H1 (cell line): ENCODE results near the gene IRF3. TPM values are rescaled to one million over a fixed set of nuclear protein-coding genes. Genes with fewer than 3 reads are reported as not detected.
A peak's percentile ranks its signal among the peaks of the same experiment; 100 is the strongest.

ENCODE experiments used
- CTCF ChIA-PET: fragments of 300-600 bp; sonication (Branson Sonifier 250); formaldehyde crosslinking; loops from one replicate; lab custom pipeline; 2021; ENCODE audit not compliant: partially characterized antibody; lab: Charles Lee
- POLR2A ChIA-PET: fragments of 300-600 bp; sonication (Branson Sonifier 250); formaldehyde crosslinking; loops from one replicate; lab custom pipeline; 2021; ENCODE audit warnings: inconsistent platforms; ENCODE audit not compliant: partially characterized antibody; lab: Charles Lee
- DNase-seq, 2 experiments: peaks; one replicate each; pipeline versions ENCODE4 v3.0.0 to v3.0.0-alpha.2; 2010 to 2022; ENCODE audit warnings: low spot score in 2 of 2, low read depth in 1 of 2, mixed read lengths in 1 of 2
- FAIRE-seq: peaks from 2 replicates; lab custom pipeline; 2011; peaks lifted over from hg19 to GRCh38; lab: Jason Lieb, UNC
- H2AFZ ChIP-seq: 2 replicates; pipeline ENCODE4 v1.8.1; 2012; ENCODE audit warnings: low read length, inconsistent platforms
- H2AK5ac ChIP-seq: 2 replicates; pipeline ENCODE4 v1.6.1; 2013; ENCODE audit warnings: low read depth, low read length
- H2BK120ac ChIP-seq: replicated peaks from 2 replicates; pipeline ENCODE3; 2013; ENCODE audit warnings: low read depth, low read length, inconsistent platforms
- H2BK12ac ChIP-seq: 2 replicates; pipeline ENCODE4 v1.6.1; 2013; ENCODE audit warnings: low read depth, low read length
- H2BK15ac ChIP-seq: 2 replicates; pipeline ENCODE4 v1.6.1; 2013; ENCODE audit warnings: low read length
- H2BK20ac ChIP-seq: 2 replicates; pipeline ENCODE4 v1.6.1; 2013; ENCODE audit warnings: low read length
- H2BK5ac ChIP-seq: 2 replicates; pipeline ENCODE4 v1.6.1; 2013; ENCODE audit warnings: low read depth, low read length
- H3K14ac ChIP-seq: 2 replicates; pipeline ENCODE4 v1.6.1; 2013; ENCODE audit warnings: inconsistent platforms; ENCODE audit not compliant: insufficient read length
- H3K18ac ChIP-seq: 2 replicates; pipeline ENCODE4 v1.6.1; 2013; ENCODE audit warnings: low read length; ENCODE audit errors: extremely low read depth
- H3K23ac ChIP-seq: 2 replicates; pipeline ENCODE4 v1.6.1; 2013; ENCODE audit warnings: inconsistent platforms; ENCODE audit not compliant: insufficient read length
- H3K23me2 ChIP-seq: 2 replicates; pipeline ENCODE4 v1.6.1; 2013; ENCODE audit warnings: low read depth, low read length
- H3K27ac ChIP-seq: 2 replicates; pipeline ENCODE4 v1.6.1; 2011; ENCODE audit warnings: low read depth, low read length, inconsistent platforms
- H3K27me3 ChIP-seq, 4 experiments: replicated peaks in 1 of 4; 1 replicate in 1 of 4; 2 replicates in 3 of 4; pipeline versions ENCODE4 v1.6.1 to v1.8.1; 2011 to 2013; ENCODE audit warnings: low read length in 3 of 4, mild to moderate bottlenecking in 3 of 4, inconsistent platforms in 2 of 4, mixed read lengths in 2 of 4, moderate library complexity in 1 of 4; ENCODE audit not compliant: control insufficient read depth in 3 of 4, insufficient read depth in 3 of 4; ENCODE audit errors: extremely low read depth in 1 of 4
- H3K36me3 ChIP-seq, 4 experiments: 2 replicates each; pipeline versions ENCODE4 v1.6.1 to v1.8.1; 2011 to 2013; ENCODE audit warnings: mild to moderate bottlenecking in 4 of 4, low read length in 3 of 4, moderate library complexity in 2 of 4, control low read depth in 1 of 4, inconsistent platforms in 1 of 4; ENCODE audit not compliant: insufficient read depth in 4 of 4, control insufficient read depth in 2 of 4
- H3K4ac ChIP-seq: replicated peaks from 2 replicates; pipeline ENCODE3; 2013; ENCODE audit warnings: low read length, low read depth, mixed read lengths, inconsistent platforms; ENCODE audit not compliant: insufficient read length
- H3K4me1 ChIP-seq, 4 experiments: replicated peaks in 1 of 4; 1 replicate in 1 of 4; 2 replicates in 3 of 4; pipeline versions ENCODE4 v1.6.1 to v1.8.1; 2011 to 2013; ENCODE audit warnings: low read length in 3 of 4, inconsistent platforms in 2 of 4, mixed read lengths in 1 of 4; ENCODE audit not compliant: insufficient read depth in 4 of 4, control insufficient read depth in 3 of 4
- H3K4me2 ChIP-seq, 2 experiments: 2 replicates each; pipeline versions ENCODE4 v1.6.1 to v1.8.1; 2011 to 2013; ENCODE audit warnings: low read depth in 2 of 2, low read length in 2 of 2, control low read depth in 1 of 2, inconsistent platforms in 1 of 2, mild to moderate bottlenecking in 1 of 2; ENCODE audit not compliant: insufficient read depth in 1 of 2
- H3K4me3 ChIP-seq, 4 experiments: fragments of 200-600, 300-600 bp in 1 of 4; sonication (generic), shearing (Covaris generic), sonication (Bioruptor Twin) in 1 of 4; 2 replicates each; pipeline versions ENCODE4 v1.5.1 to v1.8.1; 2011 to 2016; ENCODE audit warnings: low read length in 4 of 4, low read depth in 3 of 4, control low read depth in 2 of 4, inconsistent platforms in 2 of 4, mild to moderate bottlenecking in 2 of 4, mixed read lengths in 1 of 4, moderate library complexity in 1 of 4; ENCODE audit not compliant: insufficient read depth in 2 of 4; ENCODE audit errors: extremely low read depth in 1 of 4
- H3K56ac ChIP-seq: replicated peaks from 2 replicates; pipeline ENCODE3; 2013; ENCODE audit warnings: low read depth, mild to moderate bottlenecking, mixed read lengths, low read length, inconsistent platforms; ENCODE audit not compliant: insufficient read length
- H3K79me1 ChIP-seq: 2 replicates; pipeline ENCODE4 v1.6.1; 2013; ENCODE audit warnings: low read depth, low read length, control low read depth
- H3K79me2 ChIP-seq, 2 experiments: 2 replicates each; pipeline versions ENCODE4 v1.6.1 to v1.8.1; 2012 to 2013; ENCODE audit warnings: low read length in 2 of 2, mild to moderate bottlenecking in 2 of 2, inconsistent platforms in 1 of 2; ENCODE audit not compliant: insufficient read depth in 2 of 2, control insufficient read depth in 1 of 2
- H3K9ac ChIP-seq, 4 experiments: replicated peaks in 1 of 4; 1 replicate in 1 of 4; 2 replicates in 3 of 4; pipeline versions ENCODE4 v1.6.1 to v1.8.1; 2011 to 2013; ENCODE audit warnings: low read depth in 3 of 4, low read length in 3 of 4, control low read depth in 2 of 4, mild to moderate bottlenecking in 2 of 4, moderate library complexity in 2 of 4, inconsistent platforms in 1 of 4; ENCODE audit errors: extremely low read depth in 1 of 4
- H3K9me3 ChIP-seq, 2 experiments: 2 replicates each; pipeline versions ENCODE4 v1.6.1 to v1.8.1; 2012 to 2013; ENCODE audit warnings: mild to moderate bottlenecking in 2 of 2, moderate library complexity in 2 of 2, control low read depth in 1 of 2, inconsistent platforms in 1 of 2, low read depth in 1 of 2, low read length in 1 of 2, mixed read lengths in 1 of 2; ENCODE audit not compliant: insufficient read depth in 2 of 2
- H4K20me1 ChIP-seq, 2 experiments: replicated peaks in 1 of 2; 2 replicates each; pipeline versions ENCODE3 to v1.8.1; 2011 to 2013; ENCODE audit warnings: inconsistent platforms in 2 of 2, low read length in 2 of 2, mild to moderate bottlenecking in 1 of 2; ENCODE audit not compliant: insufficient read depth in 2 of 2, control insufficient read depth in 1 of 2
- H4K5ac ChIP-seq: 2 replicates; pipeline ENCODE4 v1.6.1; 2013; ENCODE audit warnings: low read length, low read depth, mixed read lengths, inconsistent platforms; ENCODE audit not compliant: insufficient read length
- H4K8ac ChIP-seq: 2 replicates; pipeline ENCODE4 v1.8.0; 2013; ENCODE audit warnings: mild to moderate bottlenecking, moderate library complexity, low read length, inconsistent platforms; ENCODE audit not compliant: insufficient read depth; ENCODE audit errors: extremely low read depth
- H4K91ac ChIP-seq: replicated peaks from 2 replicates; pipeline ENCODE3; 2013; ENCODE audit warnings: low read length, mixed read lengths, inconsistent platforms; ENCODE audit not compliant: insufficient read length
- GABPA ChIP-seq: IDR thresholded peaks from 2 replicates; pipeline ENCODE4 v1.6.1; 2011; ENCODE audit warnings: mild to moderate bottlenecking, low read length, moderate library complexity, borderline replicate concordance; ENCODE audit not compliant: insufficient read depth
- NANOG ChIP-seq: IDR thresholded peaks from 2 replicates; pipeline ENCODE4 v1.6.1; 2011; ENCODE audit warnings: low read length, low read depth, mild to moderate bottlenecking, inconsistent platforms; ENCODE audit not compliant: insufficient read depth, poor library complexity, severe bottlenecking
- POLR2A ChIP-seq, 2 experiments: IDR thresholded peaks; 1 replicate in 1 of 2; 2 replicates in 1 of 2; pipeline ENCODE4 v1.6.1; 2011; ENCODE audit warnings: low read depth in 2 of 2, low read length in 2 of 2, mild to moderate bottlenecking in 2 of 2; ENCODE audit errors: control extremely low read depth in 1 of 2
- WGBS, 2 experiments: shearing (Covaris generic) in 1 of 2; methylation state at CpG; one replicate each; pipeline versions ENCODE4 v1.1.6 to v1.1.7; 2013 to 2015; ENCODE audit warnings: low lambda C conversion rate in 2 of 2, mixed read lengths in 2 of 2, inconsistent platforms in 1 of 2, low coverage in 1 of 2, missing lambda C conversion rate in 1 of 2; ENCODE audit not compliant: insufficient replicate concordance in 2 of 2, insufficient coverage in 1 of 2, insufficient read length in 1 of 2; ENCODE audit errors: extremely low coverage in 1 of 2, missing lambda C conversion rate in 1 of 2; 5-methylcytosine and 5-hydroxymethylcytosine counted together
- polyA plus RNA-seq, 7 experiments: library from polyadenylated mRNA; depleted of rRNA in 3 of 7; stranded (reverse) in 5 of 7; unstranded in 2 of 7; fragments of >200 nt in 5 of 7; fragments of 200-250 nt in 2 of 7; gene quantifications; 1 replicate in 5 of 7; 2 replicates in 1 of 7; 4 replicates in 1 of 7; pipeline versions ENCODE4 v1.2.1 to v1.2.3, GENCODE V29; 2011 to 2013; ENCODE audit warnings: missing spikeins in 2 of 7, mixed read lengths in 2 of 7
- total RNA-seq: library from RNA; stranded (reverse); fragmentation: NEBNext Ultra II Directional; extraction: Animal tissue kit (Norgen Biotek cat#: 25700); gene quantifications from 2 replicates; pipeline ENCODE4 v1.2.1, GENCODE V29; 2021

The IRF3 gene
- total and polyA plus RNA-seq, 2 of the 8 experiments (the other 6 are each of a cell fraction or from before 2014, with no cell fraction given): 103 to 114 TPM

DNA sequence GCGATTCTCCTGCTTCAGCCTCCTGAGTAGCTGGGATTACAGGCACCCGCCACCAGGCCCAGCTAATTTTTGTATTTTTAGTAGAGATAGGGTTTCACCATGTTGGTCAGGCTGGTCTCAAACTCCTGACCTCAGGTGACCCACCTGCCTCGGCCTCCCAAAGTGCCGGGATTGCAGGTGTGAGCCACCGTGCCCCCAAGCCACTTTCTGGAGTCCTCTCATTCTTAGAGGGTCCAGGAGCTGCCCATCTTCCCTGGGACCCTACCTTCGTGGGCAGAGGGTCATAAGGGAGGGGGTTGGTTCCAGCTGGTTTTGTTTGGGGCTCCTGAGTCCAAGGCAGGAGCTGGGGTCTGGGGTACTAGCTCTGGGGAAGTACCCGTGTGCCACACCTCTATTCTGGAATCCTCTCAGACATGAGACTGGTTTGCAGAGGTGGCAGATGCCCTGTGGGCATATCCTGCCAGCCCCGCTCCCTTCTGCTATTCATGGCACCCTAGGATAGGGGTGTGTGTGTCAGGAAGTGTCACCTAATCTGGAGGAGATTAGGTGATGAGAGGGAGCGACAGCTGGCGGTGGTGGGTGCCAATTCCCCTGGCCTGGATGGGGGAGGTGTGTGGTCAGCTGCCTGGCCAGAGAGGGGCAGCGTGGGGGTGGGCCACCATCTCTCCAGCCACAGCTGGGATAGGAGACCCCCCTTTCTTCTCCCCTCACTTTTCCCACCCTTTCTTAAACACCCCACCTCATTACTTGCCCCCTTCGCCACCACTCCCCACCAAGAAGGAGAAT lies 13.5 kb upstream of the IRF3 start:
- H3K23ac ChIP-seq: no peak overlapping the region
- WGBS, 2 experiments: 81% methylated on average over 12 of the region's 12 CpGs; no CpG with 5 or more reads in 1 of the 2 experiments
- peaks cover 2 to 17% (median 11%) of the 10 kb centered on the region in 4 experiments for H3K4me1 ChIP-seq
- DNase-seq: no peak
- peak overlapping the region; percentile 58 to 60; a peak in 3 of 4 replicates for H3K4me2 ChIP-seq
- no peak for FAIRE-seq
- H4K20me1 ChIP-seq: peaks cover 24 to 37% of the 10 kb centered on the region in 2 experiments
- no peak overlapping the region for H2AFZ ChIP-seq
- POLR2A ChIA-PET: interaction anchor here (0.6 to 14.5 kb wide), 17 partner anchors 11 to 208 kb away, joined by 3 to 275 read pairs (median 4); partner anchors contain the start of genes ADM5, BCL2L12, CPT1C and IRF3
- H2BK5ac ChIP-seq: no peak overlapping the region
- TF ChIP-seq GABPA (no peak), POLR2A (IDR thresholded peaks at IDR 0.05; ENCODE audit: control extremely low read depth in 1 of 2, low read depth in 2 of 2, low read length in 2 of 2) (0 out of 3 replicates have a peak, but pooled peaks of 1 of the 2 experiments have one; percentile 19), NANOG (no peak)
- TF ChIP-seq, all 59 proteins: peak for 1
- Histone ChIP-seq H3K4me3 (peak overlapping the region in 1 of 4 experiments; percentile 45; a peak in 2 of 8 replicates), H2BK12ac (no peak overlapping the region), H3K27ac (no peak overlapping the region), H2BK15ac (no peak overlapping the region), H3K79me1 (peaks cover 9% of the 10 kb centered on the region), H3K4ac (no peak overlapping the region), H4K5ac (no peak overlapping the region), H3K36me3 (peaks cover 16 to 26% (median 21%) of the 10 kb centered on the region in 4 experiments), H4K91ac (no peak overlapping the region), H3K27me3 (no peaks in the 10 kb centered on the region), H3K23me2 (peaks cover 4% of the 10 kb centered on the region), H3K18ac (no peak overlapping the region), H2AK5ac (no peak overlapping the region), H3K79me2 (peaks cover 17 to 50% of the 10 kb centered on the region in 2 experiments), H3K9ac (no peak overlapping the region), H2BK20ac (no peak overlapping the region), H3K9me3 (no peaks in the 10 kb centered on the region), H3K56ac (no peak overlapping the region), H4K8ac (0 out of 2 replicates have a peak overlapping the region, but pooled peaks have one; percentile 45), H3K14ac (no peak overlapping the region), H2BK120ac (no peak overlapping the region)
- CTCF ChIA-PET: interaction anchor here (0.7 to 3.2 kb wide), 14 partner anchors 8 to 1507 kb away, joined by 3 to 23 read pairs (median 4); partner anchors contain the start of genes ADM5, BCL2L12, CPT1C and IRF3
